NCI-H2196 (cell line): ENCODE measurements around the gene PLAAT1.

Experiments
- DNase-seq: peaks from one replicate; lab custom pipeline; 2025; ENCODE audit not compliant: unreplicated experiment; lab: John Stamatoyannopoulos, UW

The PLAAT1 gene

GRCh38 chr3:193240850-193241706 lies at the start of gene PLAAT1:
Gene PLAAT1, plus strand, starts transcription at chr3:193241222. Its CDS starts 14,429 bp downstream, at chr3:193255651.
- peak; percentile 99 for DNase-seq

GRCh38 chr3:193194371-193194770 lies 46.7 kb upstream of the PLAAT1 start:
- DNase-seq = no peak

- peak; percentile 28 for DNase-seq
Observed at GRCh38 chr3:193196746-193197145, 44.3 kb upstream of the PLAAT1 start.

GRCh38 chr3:193207290-193208273 lies 33.4 kb upstream of the PLAAT1 start:
- peak; percentile 87 for DNase-seq

GRCh38 chr3:193210618-193211017 lies 30.4 kb upstream of the PLAAT1 start:
- no peak for DNase-seq

- DNase-seq = no peak
Observed at GRCh38 chr3:193211173-193211572, 29.8 kb upstream of the PLAAT1 start.

GRCh38 chr3:193211984-193212383 lies 29.0 kb upstream of the PLAAT1 start:
- DNase-seq = no peak

- no peak for DNase-seq
Observed at GRCh38 chr3:193212844-193213243, 28.2 kb upstream of the PLAAT1 start.

GRCh38 chr3:193214445-193214844 lies 26.6 kb upstream of the PLAAT1 start:
- DNase-seq = peak; percentile 60

GRCh38 chr3:193225302-193226125 lies 15.5 kb upstream of the PLAAT1 start:
- no peak for DNase-seq

- no peak for DNase-seq
Observed at GRCh38 chr3:193228206-193228605, 12.8 kb upstream of the PLAAT1 start.

- DNase-seq = no peak
Observed at GRCh38 chr3:193229851-193230420, 11.1 kb upstream of the PLAAT1 start.

- no peak for DNase-seq
Observed at GRCh38 chr3:193230610-193231009, 10.4 kb upstream of the PLAAT1 start.

- no peak for DNase-seq
Observed at GRCh38 chr3:193231201-193231600, 9.8 kb upstream of the PLAAT1 start.

GRCh38 chr3:193236599-193236998 lies 4.4 kb upstream of the PLAAT1 start:
- no peak for DNase-seq

- DNase-seq = no peak
Observed at GRCh38 chr3:193237030-193237429, 4.0 kb upstream of the PLAAT1 start.

- DNase-seq = no peak
Observed at GRCh38 chr3:193240436-193240849, 579 bp upstream of the PLAAT1 start.

GRCh38 chr3:193241716-193242115 lies 694 bp downstream of the PLAAT1 start:
- no peak for DNase-seq

GRCh38 chr3:193243571-193243970 lies 2.5 kb downstream of the PLAAT1 start:
- no peak for DNase-seq

- no peak for DNase-seq
Observed at GRCh38 chr3:193248848-193249468, 7.9 kb downstream of the PLAAT1 start.
